Neural cell (in vitro differentiated cells): ENCODE data around the gene MERTK. TPM values are rescaled to one million over a fixed set of nuclear protein-coding genes. Genes with fewer than 3 reads are reported as not detected.

Source experiments
- H2AFZ ChIP-seq: fragments of 200-600, 300-800 bp; sonication (generic), shearing (Covaris generic); 2 replicates; pipeline ENCODE4 v1.6.0; 2014; ENCODE audit warnings: low read depth, mild to moderate bottlenecking, antibody characterized with exemption, low read length, moderate library complexity
- H3F3A ChIP-seq: fragments of 200-600 bp; shearing (Covaris generic); 2 replicates; pipeline ENCODE4 v1.6.1; 2016; ENCODE audit warnings: mild to moderate bottlenecking, moderate library complexity, mixed read lengths, antibody characterized with exemption, low read length; ENCODE audit not compliant: insufficient read depth, poor library complexity, severe bottlenecking
- H3K27ac ChIP-seq: fragments of 200-600, 300-800 bp; sonication (generic), shearing (Covaris generic); 2 replicates; pipeline ENCODE4 v1.5.1; 2014; ENCODE audit warnings: mild to moderate bottlenecking, low read length, moderate library complexity
- H3K27me3 ChIP-seq: fragments of 300-800, 200-600 bp; sonication (generic), shearing (Covaris generic); 2 replicates; pipeline ENCODE4 v1.6.0; 2014; ENCODE audit warnings: mild to moderate bottlenecking, low read depth, low read length, moderate library complexity; ENCODE audit not compliant: insufficient read depth
- H3K36me3 ChIP-seq: fragments of 300-800, 200-600 bp; sonication (generic), shearing (Covaris generic); 2 replicates; pipeline ENCODE4 v1.5.1; 2014; ENCODE audit warnings: mild to moderate bottlenecking, antibody characterized with exemption, low read length, moderate library complexity; ENCODE audit not compliant: insufficient read depth
- H3K4me2 ChIP-seq: fragments of 300-800, 200-600 bp; sonication (generic), shearing (Covaris generic); 2 replicates; pipeline ENCODE4 v1.6.0; 2014; ENCODE audit warnings: mild to moderate bottlenecking, low read length
- H3K4me3 ChIP-seq: fragments of 300-800, 200-600 bp; sonication (generic), shearing (Covaris generic); 2 replicates; pipeline ENCODE4 v1.5.1; 2014; ENCODE audit warnings: mild to moderate bottlenecking, low read length, moderate library complexity
- H3K79me2 ChIP-seq: fragments of 200-600 bp; shearing (Covaris generic); replicated peaks from 2 replicates; pipeline ENCODE4 v1.6.0; 2014; ENCODE audit warnings: mild to moderate bottlenecking, low read length, moderate library complexity; ENCODE audit not compliant: insufficient read depth
- H3K9ac ChIP-seq: fragments of 300-800, 200-600 bp; sonication (generic), shearing (Covaris generic); 2 replicates; pipeline ENCODE4 v1.6.1; 2016; ENCODE audit warnings: mild to moderate bottlenecking, low read length, mixed read lengths
- H3K9me2 ChIP-seq: fragments of 200-600 bp; shearing (Covaris generic); 2 replicates; pipeline ENCODE4 v1.6.1; 2016; ENCODE audit warnings: mild to moderate bottlenecking, low read length, mixed read lengths; ENCODE audit not compliant: insufficient read depth
- H3K9me3 ChIP-seq: fragments of 200-600, 300-800 bp; sonication (generic), shearing (Covaris generic); 2 replicates; pipeline ENCODE4 v1.6.1; 2016; ENCODE audit warnings: mild to moderate bottlenecking, mixed run types, low read length, moderate library complexity, mixed read lengths
- H4K20me1 ChIP-seq: fragments of 200-600 bp; shearing (Covaris generic); 2 replicates; pipeline ENCODE4 v1.6.1; 2016; ENCODE audit warnings: mild to moderate bottlenecking, mixed run types; ENCODE audit not compliant: insufficient read depth
- CTCF ChIP-seq: fragments of 450-650 bp; IDR thresholded peaks from 2 replicates; pipeline ENCODE4 v1.5.1; 2014; ENCODE audit warnings: antibody characterized with exemption, mild to moderate bottlenecking, moderate library complexity; ENCODE audit not compliant: poor library complexity, severe bottlenecking
- EP300 ChIP-seq: fragments of 450-650 bp; conservative IDR thresholded peaks from 2 replicates; pipeline ENCODE4 v1.6.1; 2014; ENCODE audit warnings: antibody characterized with exemption, mild to moderate bottlenecking, moderate library complexity; ENCODE audit not compliant: poor library complexity, severe bottlenecking
- EZH2 ChIP-seq: fragments of 200-600, 300-800 bp; shearing (Covaris generic), sonication (generic); IDR thresholded peaks from 2 replicates; pipeline ENCODE4 v1.6.1; 2014; ENCODE audit warnings: antibody characterized with exemption, low read length, borderline replicate concordance, mild to moderate bottlenecking; ENCODE audit not compliant: insufficient read depth, poor library complexity, severe bottlenecking
- MXI1 ChIP-seq: fragments of 450-650 bp; conservative IDR thresholded peaks from 2 replicates; pipeline ENCODE4 v1.6.1; 2014; ENCODE audit warnings: antibody characterized with exemption, mild to moderate bottlenecking; ENCODE audit not compliant: poor library complexity, severe bottlenecking
- POLR2AphosphoS5 ChIP-seq: IDR thresholded peaks from 2 replicates; pipeline ENCODE4 v1.6.1; 2012
- RAD21 ChIP-seq: fragments of 450-650 bp; conservative IDR thresholded peaks from 2 replicates; pipeline ENCODE4 v1.6.1; 2014; ENCODE audit warnings: antibody characterized with exemption, mild to moderate bottlenecking, moderate library complexity
- REST ChIP-seq: IDR thresholded peaks from 2 replicates; pipeline ENCODE4 v1.6.1; 2012; ENCODE audit warnings: borderline replicate concordance
- SMC3 ChIP-seq: fragments of 450-650 bp; conservative IDR thresholded peaks from 2 replicates; pipeline ENCODE4 v1.6.1; 2014; ENCODE audit warnings: antibody characterized with exemption, mild to moderate bottlenecking, moderate library complexity; ENCODE audit not compliant: poor library complexity
- TAF1 ChIP-seq: IDR thresholded peaks from 2 replicates; pipeline ENCODE4 v1.6.1; 2012; ENCODE audit warnings: low read depth
- polyA plus RNA-seq: library from polyadenylated mRNA; depleted of rRNA; stranded (reverse); fragments of >200 nt; gene quantifications from 2 replicates; pipeline ENCODE4 v1.2.3, GENCODE V29; 2014

The MERTK gene
- polyA plus RNA-seq, 1 donor from 2014 or later, result 0.53 TPM

- Histone ChIP-seq H3K27ac (no peak overlapping the region), H3K9ac (no peak overlapping the region), H2AFZ (no peak overlapping the region), H3K79me2 (no peaks in the 10 kb centered on the region), H3K4me2 (no peak overlapping the region), H3K4me3 (no peak overlapping the region), H3K9me2 (no peaks in the 10 kb centered on the region), H3K27me3 (no peaks in the 10 kb centered on the region), H3K9me3 (peaks cover 6% of the 10 kb centered on the region), H4K20me1 (no peaks in the 10 kb centered on the region), H3F3A (no peaks in the 10 kb centered on the region), H3K36me3 (peaks cover 4% of the 10 kb centered on the region)
- TF ChIP-seq EZH2 (no peak), MXI1 (no peak), TAF1 (no peak), POLR2AphosphoS5 (no peak), EP300 (no peak), CTCF (no peak), REST (no peak), SMC3 (no peak), RAD21 (no peak)
Measured at GRCh38 chr2:112073875-112074274, 175.5 kb downstream of the MERTK start.

GRCh38 chr2:112074506-112074905 lies 176.1 kb downstream of the MERTK start:
- no peak overlapping the region for H3K9ac ChIP-seq
- no peak overlapping the region for H3K4me3 ChIP-seq
- TF ChIP-seq TAF1 (no peak), EZH2 (no peak)
- no peaks in the 10 kb centered on the region for H3K9me2 ChIP-seq
- H3K4me2 ChIP-seq, result no peak overlapping the region
- no peak overlapping the region for H2AFZ ChIP-seq
- H3K27ac ChIP-seq, result no peak overlapping the region
- peaks cover 4% of the 10 kb centered on the region for H3K36me3 ChIP-seq
- no peaks in the 10 kb centered on the region for H3K79me2 ChIP-seq
- no peaks in the 10 kb centered on the region for H3K27me3 ChIP-seq
- peaks cover 6% of the 10 kb centered on the region for H3K9me3 ChIP-seq
- no peaks in the 10 kb centered on the region for H3F3A ChIP-seq
- no peaks in the 10 kb centered on the region for H4K20me1 ChIP-seq
